SU-DHL-6 (cell line): ENCODE measurements around the gene SPRYD7.
"Not testable (repeated sequence)": the region's sequence is repeated elsewhere in the genome, so short reads cannot be mapped to it uniquely, and the experiment has no call there.

ENCODE experiments used
- H2AFZ ChIP-seq: fragments of 200-600 bp; sonication (generic); 2 replicates; pipeline ENCODE4 v1.6.1; 2014; ENCODE audit warnings: low read depth, mild to moderate bottlenecking, moderate library complexity, mixed read lengths, antibody characterized with exemption, low read length; ENCODE audit not compliant: severe bottlenecking
- H3F3A ChIP-seq: fragments of 200-600 bp; shearing (Covaris generic); 2 replicates; pipeline ENCODE4 v1.6.0; 2016; ENCODE audit warnings: antibody characterized with exemption, mild to moderate bottlenecking; ENCODE audit not compliant: insufficient read depth
- H3K27ac ChIP-seq: fragments of 200-600 bp; sonication (generic); 2 replicates; pipeline ENCODE4 v1.5.1; 2016; ENCODE audit warnings: low read depth, mild to moderate bottlenecking, low read length, moderate library complexity, mixed read lengths
- H3K27me3 ChIP-seq: fragments of 200-600 bp; sonication (generic), shearing (Covaris generic); 2 replicates; pipeline ENCODE4 v1.6.0; 2014; ENCODE audit warnings: mild to moderate bottlenecking, low read length
- H3K36me3 ChIP-seq: fragments of 200-600 bp; sonication (generic); 2 replicates; pipeline ENCODE4 v1.6.1; 2014; ENCODE audit warnings: mild to moderate bottlenecking, low read length, mixed read lengths
- H3K4me2 ChIP-seq: fragments of 300-600, 200-600 bp; shearing (Covaris generic), sonication (generic); 2 replicates; pipeline ENCODE4 v1.6.0; 2014; ENCODE audit warnings: low read length, low read depth, mild to moderate bottlenecking; ENCODE audit not compliant: poor library complexity, severe bottlenecking
- H3K4me3 ChIP-seq: fragments of 200-600 bp; sonication (generic); 2 replicates; pipeline ENCODE4 v1.5.1; 2014; ENCODE audit warnings: antibody characterized with exemption, low read length, mild to moderate bottlenecking, mixed read lengths; ENCODE audit not compliant: insufficient read depth, poor library complexity, severe bottlenecking
- H3K79me2 ChIP-seq: fragments of 200-600 bp; sonication (generic); 2 replicates; pipeline ENCODE4 v1.6.1; 2014; ENCODE audit warnings: mild to moderate bottlenecking, low read length, moderate library complexity; ENCODE audit not compliant: insufficient read depth
- H3K9ac ChIP-seq: fragments of 200-600 bp; sonication (generic); 2 replicates; pipeline ENCODE4 v1.7.0; 2014; ENCODE audit warnings: mild to moderate bottlenecking, low read length
- H3K9me2 ChIP-seq: fragments of 200-600 bp; sonication (generic); replicated peaks from 2 replicates; pipeline ENCODE4 v1.6.1; 2014; ENCODE audit warnings: low read length; ENCODE audit not compliant: insufficient read depth
- H3K9me3 ChIP-seq: fragments of 200-600 bp; sonication (generic); 2 replicates; pipeline ENCODE4 v1.6.1; 2014; ENCODE audit warnings: low read length, mixed read lengths; ENCODE audit not compliant: insufficient read depth
- H4K20me1 ChIP-seq: fragments of 200-600 bp; sonication (generic); 2 replicates; pipeline ENCODE4 v1.6.1; 2014; ENCODE audit warnings: low read depth, mild to moderate bottlenecking, antibody characterized with exemption, low read length, moderate library complexity, mixed read lengths
- EZH2phosphoT487 ChIP-seq: fragments of 200-600 bp; sonication (generic), shearing (Covaris generic); conservative IDR thresholded peaks from 2 replicates; pipeline ENCODE4 v1.6.1; 2018; ENCODE audit warnings: mild to moderate bottlenecking, antibody characterized with exemption, low read length, moderate library complexity, mixed read lengths
- TF ChIP-seq, protein P1 (sequence below): fragments of 200-600 bp; sonication (generic); IDR thresholded peaks from one replicate; pipeline ENCODE4 v1.5.1; 2017; ENCODE audit warnings: antibody characterized with exemption, mild to moderate bottlenecking, low read length, moderate library complexity; ENCODE audit not compliant: insufficient read depth, poor library complexity, severe bottlenecking

Gene SPRYD7

DNA sequence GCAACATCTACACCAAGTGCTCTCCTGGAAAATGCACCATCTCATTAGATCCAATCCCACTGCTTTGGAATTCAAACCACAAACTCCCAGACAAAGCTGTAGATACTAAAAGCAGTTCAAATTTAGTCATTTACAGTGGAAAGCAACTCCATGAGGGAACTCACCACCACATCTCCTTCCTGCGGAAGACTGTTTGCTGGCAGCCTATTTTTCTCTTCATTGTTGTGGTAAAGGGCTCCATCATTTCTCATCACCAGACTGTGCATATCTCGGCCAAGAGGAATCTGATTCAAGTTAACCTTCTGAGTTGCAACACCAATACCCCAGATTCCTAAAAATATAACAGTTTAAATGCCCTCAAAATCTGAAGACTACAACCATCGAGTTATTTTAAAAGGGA, 8.4 kb downstream of the SPRYD7 start:
- Histone ChIP-seq H3K79me2 (peaks cover 7% of the 10 kb centered on the region), H2AFZ (no peak overlapping the region), H3K4me2 (no peak overlapping the region), H3K36me3 (peaks cover 12% of the 10 kb centered on the region; the same call in 1 of the 2 replicates), H3K27me3 (no peaks in the 10 kb centered on the region), H3F3A (peaks cover 9% of the 10 kb centered on the region; the same call in 1 of the 2 replicates), H3K27ac (no peak overlapping the region), H3K4me3 (no peak overlapping the region), H3K9me2 (no peaks in the 10 kb centered on the region), H3K9me3 (no peaks in the 10 kb centered on the region), H3K9ac (no peak overlapping the region), H4K20me1 (no peaks in the 10 kb centered on the region)
- TF ChIP-seq EZH2phosphoT487, result no peak
- TF ChIP-seq, protein P1, sequence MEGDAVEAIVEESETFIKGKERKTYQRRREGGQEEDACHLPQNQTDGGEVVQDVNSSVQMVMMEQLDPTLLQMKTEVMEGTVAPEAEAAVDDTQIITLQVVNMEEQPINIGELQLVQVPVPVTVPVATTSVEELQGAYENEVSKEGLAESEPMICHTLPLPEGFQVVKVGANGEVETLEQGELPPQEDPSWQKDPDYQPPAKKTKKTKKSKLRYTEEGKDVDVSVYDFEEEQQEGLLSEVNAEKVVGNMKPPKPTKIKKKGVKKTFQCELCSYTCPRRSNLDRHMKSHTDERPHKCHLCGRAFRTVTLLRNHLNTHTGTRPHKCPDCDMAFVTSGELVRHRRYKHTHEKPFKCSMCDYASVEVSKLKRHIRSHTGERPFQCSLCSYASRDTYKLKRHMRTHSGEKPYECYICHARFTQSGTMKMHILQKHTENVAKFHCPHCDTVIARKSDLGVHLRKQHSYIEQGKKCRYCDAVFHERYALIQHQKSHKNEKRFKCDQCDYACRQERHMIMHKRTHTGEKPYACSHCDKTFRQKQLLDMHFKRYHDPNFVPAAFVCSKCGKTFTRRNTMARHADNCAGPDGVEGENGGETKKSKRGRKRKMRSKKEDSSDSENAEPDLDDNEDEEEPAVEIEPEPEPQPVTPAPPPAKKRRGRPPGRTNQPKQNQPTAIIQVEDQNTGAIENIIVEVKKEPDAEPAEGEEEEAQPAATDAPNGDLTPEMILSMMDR, result no peak

DNA sequence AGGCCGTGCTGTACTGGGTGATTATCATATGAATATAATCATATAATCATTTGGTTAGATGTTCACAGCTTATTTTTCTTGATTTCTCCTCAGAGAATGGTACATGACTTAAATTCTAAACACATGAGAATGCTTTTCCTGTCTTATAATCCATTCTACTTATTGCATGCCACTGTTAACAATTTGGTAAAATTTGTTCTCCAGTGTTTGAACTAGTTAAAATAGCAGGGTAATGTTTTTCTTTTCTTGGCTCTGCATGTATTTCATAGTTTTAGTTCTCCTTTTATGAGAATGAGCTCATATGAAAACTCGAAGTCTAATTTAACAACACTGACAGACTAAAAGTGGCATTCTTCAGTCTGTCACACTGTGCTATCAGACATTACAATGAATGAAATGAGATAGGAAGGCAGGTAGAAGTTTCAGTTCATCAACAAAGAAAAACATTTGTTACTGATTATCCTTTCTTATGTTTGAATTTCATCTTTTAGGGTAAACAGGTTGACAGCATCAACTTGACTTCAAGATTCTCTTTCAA, 10.2 kb downstream of the SPRYD7 start:
- Histone ChIP-seq H3K9me2 (no peaks in the 10 kb centered on the region), H3K27me3 (no peaks in the 10 kb centered on the region), H3K9me3 (no peaks in the 10 kb centered on the region), H2AFZ (no peak overlapping the region), H3K9ac (no peak overlapping the region), H3K27ac (no peak overlapping the region), H3K36me3 (peaks cover 18% of the 10 kb centered on the region), H3F3A (peaks cover 9% of the 10 kb centered on the region; the same call in 1 of the 2 replicates), H4K20me1 (no peaks in the 10 kb centered on the region), H3K4me3 (no peak overlapping the region), H3K79me2 (no peaks in the 10 kb centered on the region), H3K4me2 (no peak overlapping the region)
- TF ChIP-seq, protein P1, result no peak
- no peak for TF ChIP-seq EZH2phosphoT487

DNA sequence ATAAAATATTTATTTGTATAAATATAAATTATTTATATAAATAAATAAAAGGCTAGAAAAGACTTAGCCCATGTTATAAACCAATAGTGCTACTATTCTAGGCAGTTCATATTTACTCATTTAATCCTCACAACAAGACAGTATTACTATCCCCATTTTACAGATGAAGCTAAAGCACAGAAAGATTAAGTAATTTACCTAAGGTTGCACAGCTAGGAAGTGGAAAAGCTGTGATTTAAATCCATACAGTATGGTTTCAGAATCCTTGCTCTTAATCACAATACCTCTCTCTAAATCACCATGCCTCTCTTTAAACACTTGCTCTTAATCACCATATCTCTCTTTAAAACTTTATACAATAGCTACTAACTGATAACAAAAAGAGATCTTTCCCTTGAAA, 13.8 kb downstream of the SPRYD7 start:
- no peak overlapping the region for H3K9ac ChIP-seq
- no peaks in the 10 kb centered on the region for H3K27me3 ChIP-seq
- H3F3A ChIP-seq, result peaks cover 9% of the 10 kb centered on the region; the same call in 1 of the 2 replicates
- H3K4me2 ChIP-seq, result no peak overlapping the region
- no peaks in the 10 kb centered on the region for H3K9me2 ChIP-seq
- no peaks in the 10 kb centered on the region for H3K79me2 ChIP-seq
- H3K4me3 ChIP-seq, result no peak overlapping the region
- no peak overlapping the region for H2AFZ ChIP-seq
- peaks cover 21% of the 10 kb centered on the region for H3K36me3 ChIP-seq
- H3K27ac ChIP-seq, result no peak overlapping the region
- H3K9me3 ChIP-seq, result no peaks in the 10 kb centered on the region
- TF ChIP-seq, protein P1, result no peak
- TF ChIP-seq EZH2phosphoT487, result no peak
- H4K20me1 ChIP-seq, result no peaks in the 10 kb centered on the region

DNA sequence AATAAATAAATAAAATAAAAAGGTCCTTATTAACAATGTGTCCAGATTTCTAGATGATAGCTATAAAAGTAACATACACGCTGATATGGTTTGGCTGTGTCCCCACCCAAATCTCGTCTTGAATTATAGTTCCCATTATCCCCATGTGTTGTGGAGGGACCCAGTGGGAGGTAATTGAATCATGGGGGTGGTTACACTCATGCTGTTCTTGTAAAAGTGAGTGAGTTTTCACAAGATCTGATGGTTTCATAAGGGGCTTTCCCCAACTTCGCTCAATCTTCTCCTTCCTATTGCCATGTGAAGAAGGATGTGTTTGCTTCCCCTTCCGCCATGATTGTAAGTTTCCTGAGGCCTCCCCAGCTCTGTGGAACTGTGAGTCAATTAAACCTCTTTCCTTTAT, 15.2 kb downstream of the SPRYD7 start:
- not testable (repeated sequence) for H4K20me1 ChIP-seq, H3K4me3 ChIP-seq, H3K79me2 ChIP-seq, H3K9ac ChIP-seq, H3K9me3 ChIP-seq, H2AFZ ChIP-seq, H3K9me2 ChIP-seq, H3K27ac ChIP-seq, H3K4me2 ChIP-seq, H3F3A ChIP-seq, H3K27me3 ChIP-seq
- peaks cover 13% of the 10 kb centered on the region; the same call in 1 of the 2 replicates for H3K36me3 ChIP-seq

DNA sequence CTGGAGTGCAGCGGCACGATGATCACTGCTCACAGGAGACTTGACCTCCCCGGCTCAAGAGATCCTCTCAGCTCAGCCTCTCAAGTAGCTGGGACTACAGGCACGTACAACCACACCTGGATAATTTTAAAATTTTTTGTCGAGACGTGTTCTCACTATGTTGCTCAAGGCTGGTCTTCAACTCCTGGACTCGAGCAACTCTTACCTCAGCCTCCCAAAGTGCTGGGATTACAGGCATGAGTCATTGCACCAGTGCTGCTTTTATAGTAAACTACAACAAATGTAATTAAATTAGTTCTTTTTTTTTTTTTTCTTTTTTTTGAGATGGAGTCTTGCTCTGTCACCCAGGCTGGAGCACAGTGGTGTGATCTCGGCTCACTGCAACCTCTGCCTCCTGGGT, 18.0 kb downstream of the SPRYD7 start:
- not testable (repeated sequence) for H3K9ac ChIP-seq, H3K9me2 ChIP-seq, H4K20me1 ChIP-seq, H3F3A ChIP-seq, H3K4me3 ChIP-seq, H3K27ac ChIP-seq, H3K9me3 ChIP-seq, H2AFZ ChIP-seq, H3K4me2 ChIP-seq, H3K79me2 ChIP-seq, H3K27me3 ChIP-seq
- H3K36me3 ChIP-seq, result peaks cover 14% of the 10 kb centered on the region; the same call in 1 of the 2 replicates
